ENCODE data around the gene CST5.

- TF ChIP-seq CTCF (IDR thresholded peaks at IDR 0.05; ENCODE audit: insufficient read depth, low read depth, low read length) (no peak), EZH2 (IDR thresholded peaks at IDR 0.05; ENCODE audit: insufficient read depth, low read length) (no peak)
These were observed 47.7 kb upstream of the CST5 start for GRCh38 chr20:23926944-23927872.
